Stimulated activated CD4-positive, alpha-beta T cell treated with anti-CD3 and anti-CD28 coated beads, TNF-alpha, amount 100 ng/mL, for 24 hours (primary cell): ENCODE data around the gene RMI1.
"Not testable (repeated sequence)": the region's sequence is repeated elsewhere in the genome, so short reads cannot be mapped to it uniquely, and the experiment has no call there.

Experiments used
- DNase-seq, 3 experiments: peaks; one replicate each; pipeline ENCODE4 v3.0.0-alpha.2; 2020; ENCODE audit warnings: low read depth in 3 of 3

The RMI1 gene

GRCh38 chr9:83980395-83981125 is at the start of gene RMI1:
Gene RMI1, plus strand, starts transcription at chr9:83980805. Its CDS starts 20,182 bp downstream, at chr9:84000987.
- peak; percentile 98 to 100 (median 100) for DNase-seq

DNA sequence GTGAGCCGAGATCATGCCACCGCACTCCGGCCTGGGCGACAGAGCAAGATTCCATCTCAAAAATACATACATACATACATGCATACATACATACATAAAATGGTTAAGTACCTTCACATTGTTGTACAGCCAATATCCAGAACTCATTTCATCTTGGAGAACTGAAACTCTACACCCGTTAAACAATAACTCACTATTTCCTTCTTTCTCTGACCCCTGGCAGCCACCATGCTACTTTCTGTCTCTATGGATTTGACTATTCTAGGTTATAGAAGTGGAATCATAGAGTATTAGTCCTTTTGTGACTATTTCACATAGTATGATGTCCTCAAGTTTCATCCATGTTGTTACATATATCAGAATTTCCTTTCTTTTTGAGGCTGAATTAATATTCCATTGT is 49.7 kb upstream of the RMI1 start:
- DNase-seq = no peak

DNA sequence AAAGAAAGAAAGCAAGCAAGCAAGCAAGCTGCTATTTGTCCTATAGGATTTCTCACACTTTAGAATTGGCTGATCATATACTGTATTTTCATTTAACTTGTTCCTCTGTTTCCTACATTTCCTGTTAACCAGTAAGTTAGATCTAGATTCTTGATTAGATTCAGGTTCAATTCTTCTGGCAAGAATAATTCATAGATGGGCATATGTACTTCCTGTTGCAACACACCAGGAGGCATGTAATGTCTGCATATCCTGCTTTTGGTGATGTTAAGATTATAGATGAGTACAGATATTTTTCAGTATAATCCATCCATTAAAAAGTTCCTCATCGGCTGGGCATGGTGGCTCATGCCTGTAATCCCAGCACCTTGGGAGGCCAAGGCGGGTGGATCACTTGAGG is 48.6 kb upstream of the RMI1 start:
- DNase-seq = no peak

- no peak for DNase-seq
Observed at GRCh38 chr9:83932851-83933250, 47.8 kb upstream of the RMI1 start.

DNA sequence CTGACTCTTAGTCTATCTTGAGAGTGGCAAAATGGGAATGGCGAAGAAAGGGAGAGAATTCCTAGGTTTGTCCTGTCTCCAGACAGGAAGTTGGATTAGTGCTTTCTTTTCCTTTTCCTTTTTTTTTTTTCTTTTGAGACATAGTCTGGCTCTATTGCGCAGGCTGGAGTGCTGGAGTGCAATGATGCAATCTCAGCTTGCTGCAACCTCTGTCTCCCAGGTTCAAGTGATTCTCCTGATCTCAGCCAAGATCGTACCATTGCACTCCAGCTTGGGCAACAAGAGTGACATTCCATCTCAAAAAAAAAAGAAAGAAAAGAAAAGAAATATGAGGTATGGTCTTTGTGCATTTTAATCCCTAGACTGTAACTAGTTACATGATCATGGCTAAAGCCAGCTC is 46.8 kb upstream of the RMI1 start:
- no peak for DNase-seq

DNA sequence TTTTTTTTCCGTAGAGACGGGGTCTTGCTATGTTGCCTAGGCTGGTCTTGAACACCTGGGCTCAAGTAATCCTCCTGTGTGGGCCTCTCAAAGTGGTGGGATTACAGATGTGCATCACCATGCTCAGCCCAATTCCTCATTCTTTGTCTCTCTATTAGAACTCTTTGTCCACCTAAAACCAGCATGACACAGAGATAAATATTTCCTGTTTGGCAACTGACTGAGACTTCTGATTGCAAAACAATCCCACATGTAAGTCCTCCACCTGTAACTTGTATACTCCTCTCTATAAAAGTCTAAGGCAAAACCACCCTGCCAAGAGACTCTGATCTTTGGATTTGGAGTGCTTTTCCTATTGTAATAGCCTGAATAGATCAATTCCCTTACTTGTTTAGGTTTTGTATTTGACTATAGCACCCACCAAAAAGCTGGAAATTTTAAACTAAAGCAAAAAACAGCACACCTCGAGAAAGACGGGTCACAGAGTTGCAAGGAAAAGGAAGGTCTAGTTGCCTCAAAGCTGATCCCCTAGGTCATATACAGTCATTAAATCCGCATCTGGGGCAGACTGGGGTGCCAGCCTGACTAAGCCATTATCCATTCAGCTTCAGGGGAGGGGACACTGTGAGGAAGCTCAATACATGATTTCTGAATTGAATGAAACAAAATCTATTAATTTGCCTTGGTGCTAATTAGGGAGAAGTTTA is 45.9 kb upstream of the RMI1 start:
- no peak for DNase-seq

GRCh38 chr9:83935276-83935935 is 45.2 kb upstream of the RMI1 start:
- no peak for DNase-seq

- DNase-seq = no peak
Observed at GRCh38 chr9:83936523-83936922, 44.1 kb upstream of the RMI1 start.

- DNase-seq = no peak
Observed at GRCh38 chr9:83937861-83938455, 42.6 kb upstream of the RMI1 start.

DNA sequence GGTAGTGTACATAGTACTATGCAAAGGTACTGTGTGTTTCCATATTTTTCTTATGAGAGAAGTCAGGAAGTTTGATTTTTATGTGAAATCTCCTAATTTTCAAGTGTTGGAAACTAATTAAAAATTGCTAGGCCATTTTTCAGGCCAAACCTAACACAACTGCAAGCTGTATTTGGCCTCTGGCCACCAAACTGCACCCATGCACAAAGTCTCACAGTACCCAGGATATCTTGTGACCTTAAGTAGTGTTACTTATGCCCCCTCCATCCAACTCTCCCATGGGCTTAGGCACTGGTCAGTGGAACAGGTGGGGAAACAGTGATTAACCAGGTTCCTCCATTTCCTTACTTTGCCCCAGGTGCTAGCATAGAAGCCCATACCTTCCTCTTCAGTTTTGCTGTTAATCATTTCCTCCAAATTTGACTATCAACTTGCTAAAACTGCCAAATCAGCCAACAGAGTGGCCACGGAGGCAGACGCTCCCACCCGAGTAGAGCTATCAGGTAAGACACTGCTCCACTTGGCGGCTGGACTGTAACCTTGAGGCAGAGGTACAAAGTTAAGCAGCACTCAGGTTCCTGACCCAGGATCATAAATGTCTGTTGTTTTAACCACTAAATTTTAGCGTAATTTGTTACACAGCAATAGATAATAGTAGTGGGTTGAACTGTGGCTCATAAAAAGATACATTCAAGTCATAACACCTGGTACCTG is 39.9 kb upstream of the RMI1 start:
- no peak for DNase-seq

- DNase-seq = not testable (repeated sequence)
Observed at GRCh38 chr9:83948096-83948495, 32.5 kb upstream of the RMI1 start.

GRCh38 chr9:83956086-83956435 is 24.5 kb upstream of the RMI1 start:
- DNase-seq = peak in 1 of 3 experiments; percentile 19

DNA sequence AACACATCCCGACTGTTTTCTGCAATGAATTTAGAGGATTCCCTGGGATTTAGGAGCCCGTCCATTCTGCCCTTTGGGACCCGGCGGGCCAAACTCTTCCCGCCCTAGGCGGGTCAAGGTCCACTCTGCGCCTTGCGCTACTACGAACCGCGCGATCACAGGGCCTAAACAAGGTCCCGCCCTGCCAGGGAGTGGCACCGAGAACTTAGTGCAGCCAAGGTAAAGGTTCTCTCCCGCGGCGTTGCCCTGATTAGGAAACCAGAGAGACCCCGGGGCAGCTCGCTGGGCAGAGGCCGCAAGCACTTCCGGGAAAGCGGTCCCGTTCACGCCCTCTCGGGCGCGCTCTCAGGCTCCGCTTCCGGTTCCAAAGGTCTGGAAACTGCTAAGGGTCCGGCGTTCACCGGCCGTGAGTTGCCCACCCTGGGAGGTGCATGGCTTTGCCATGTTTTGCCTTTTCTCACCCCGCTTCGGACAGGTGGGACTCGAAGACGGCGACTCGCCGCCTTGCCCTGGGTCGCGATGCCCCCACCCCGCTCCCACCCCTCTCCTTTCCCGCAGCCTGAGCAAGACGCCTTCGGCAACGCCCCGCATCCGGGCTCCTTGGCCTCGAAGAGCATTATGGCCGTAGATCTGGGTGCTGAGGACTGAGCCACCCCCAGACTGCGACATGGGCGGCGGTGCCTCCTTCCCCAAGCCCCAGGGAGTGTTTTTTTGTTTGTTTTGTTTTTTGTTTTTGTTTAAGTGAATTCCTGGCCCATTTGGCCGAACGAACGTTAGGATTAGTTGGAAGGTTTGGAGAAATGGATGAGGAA is 24.0 kb upstream of the RMI1 start:
- peak; percentile 32 to 69 (median 41) for DNase-seq

DNA sequence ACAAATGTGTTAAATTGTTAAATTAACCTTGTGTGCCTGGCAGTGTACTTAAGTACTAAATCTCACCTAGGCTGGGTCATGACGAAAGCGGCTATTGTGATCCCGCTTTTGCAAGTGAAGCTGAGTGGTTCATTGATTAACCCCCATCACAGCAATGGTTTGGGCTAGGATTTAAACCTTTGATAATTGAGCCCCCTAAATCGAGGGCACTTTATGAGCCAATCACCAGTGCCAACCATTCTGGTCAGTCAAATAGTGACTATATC is 23.4 kb upstream of the RMI1 start:
- no peak for DNase-seq

GRCh38 chr9:83959061-83959460 is 21.5 kb upstream of the RMI1 start:
- no peak for DNase-seq

DNA sequence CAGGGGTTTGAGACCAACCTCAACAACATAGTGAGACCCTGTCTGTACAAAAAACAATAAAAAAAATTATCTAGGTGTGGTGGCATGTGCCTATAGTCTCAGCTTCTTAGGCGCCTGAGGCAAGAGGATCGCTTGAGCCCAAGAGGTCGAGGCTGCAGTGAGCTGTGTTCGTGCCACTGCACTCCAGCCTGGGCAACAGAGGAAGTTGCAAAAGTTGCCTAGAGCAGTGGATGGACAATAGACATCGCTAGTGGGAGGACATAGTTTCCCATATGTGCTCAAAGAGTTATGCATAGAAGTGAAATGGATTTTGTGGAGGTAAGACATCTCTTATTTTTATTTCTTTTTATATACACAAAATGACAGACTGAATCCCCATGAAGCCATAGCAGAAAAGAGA is 19.6 kb upstream of the RMI1 start:
- DNase-seq = no peak

GRCh38 chr9:83962165-83962564 is 18.4 kb upstream of the RMI1 start:
- DNase-seq = no peak

GRCh38 chr9:83964973-83965349 is 15.6 kb upstream of the RMI1 start:
- no peak for DNase-seq

DNA sequence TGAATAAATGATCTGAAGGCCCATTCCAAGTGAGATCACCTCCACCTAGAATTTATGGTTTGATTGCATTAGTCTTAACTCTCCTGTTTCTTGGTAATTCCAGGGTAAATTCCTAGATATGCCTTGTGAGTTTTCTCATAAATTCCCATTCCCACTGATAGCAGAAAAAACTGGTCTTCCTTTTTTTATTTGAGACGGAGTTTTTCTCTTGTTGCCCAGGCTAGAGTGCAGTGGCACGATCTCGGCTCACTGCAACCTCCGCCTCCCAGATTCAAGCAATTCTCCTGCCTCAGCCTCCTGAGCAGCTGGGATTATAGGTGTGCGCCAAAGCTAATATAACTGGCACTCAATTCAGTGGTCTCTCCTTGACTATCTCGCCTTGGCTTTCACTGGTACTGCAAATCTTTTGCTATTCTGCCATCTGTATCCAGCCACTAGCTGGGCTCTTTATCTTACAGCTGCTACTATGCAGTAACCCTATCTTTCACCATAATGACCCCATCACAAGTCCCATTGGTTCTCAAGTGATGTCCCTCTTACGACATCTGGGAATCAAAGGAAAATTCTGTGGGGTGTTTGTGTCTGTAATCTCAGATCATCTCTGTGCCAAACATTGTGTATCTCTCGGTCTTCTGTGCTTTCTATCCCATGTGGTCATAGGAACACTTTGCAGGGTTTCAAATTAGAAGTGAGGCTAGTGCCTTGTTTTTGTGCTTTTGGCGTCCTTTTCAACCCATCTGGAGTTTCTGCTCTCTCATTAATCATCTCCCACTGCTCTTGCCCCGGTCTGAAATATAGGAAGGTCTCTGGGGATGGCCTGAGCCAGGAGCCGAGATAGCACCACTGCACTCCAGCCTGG is 15.0 kb upstream of the RMI1 start:
- no peak for DNase-seq

GRCh38 chr9:83966209-83966582 is 14.4 kb upstream of the RMI1 start:
- no peak for DNase-seq
